K562 (cell line): Measurements from ENCODE around the gene PYGB. TPM values are rescaled to one million over a fixed set of nuclear protein-coding genes. Genes with fewer than 3 reads are reported as not detected.

Experiments
- ATAC-seq: fragments of 200-7000 bp; cut with Tn5 transposase; 3 replicates; pipeline ENCODE4 v1.9.1; 2020; ENCODE audit warnings: moderate library complexity
- BruUV-seq: library from RNA; stranded (reverse); fragments of 400-500 nt; replicated peaks from 2 replicates; lab custom pipeline; 2021; lab: Mats Ljungman, UMichigan
- CTCF ChIA-PET: fragments of 300-600 bp; formaldehyde crosslinking; extraction: SDS; loops from one replicate; lab custom pipeline; 2021; ENCODE audit warnings: low intra/inter-chr PET ratio; lab: Yijun Ruan, JAX
- POLR2A ChIA-PET: fragments of 300-600, 350-650 bp; sonication (Branson Sonifier 250); formaldehyde crosslinking; extraction: SDS; loops from one replicate; lab custom pipeline; 2021; ENCODE audit warnings: antibody characterized with exemption, inconsistent platforms; lab: Yijun Ruan, JAX
- DNase-seq, 4 experiments: peaks; one replicate each; pipeline versions ENCODE4 v3.0.0 to v3.0.0-alpha.2; 2011 to 2018; ENCODE audit warnings: low spot score in 3 of 4, mixed read lengths in 3 of 4; ENCODE audit errors: extremely low read depth in 1 of 4
- FAIRE-seq: peaks from 2 replicates; lab custom pipeline; 2011; peaks lifted over from hg19 to GRCh38; lab: Jason Lieb, UNC
- H2AFZ ChIP-seq: 2 replicates; pipeline ENCODE4 v1.6.0; 2011; ENCODE audit warnings: low read depth, low read length, control low read depth, inconsistent platforms
- H3K27ac ChIP-seq: fragments of 200-600 bp; 3 replicates; pipeline ENCODE4 v1.8.0; 2011; ENCODE audit warnings: low read depth, mild to moderate bottlenecking, control low read depth, inconsistent platforms, low read length, moderate library complexity, mixed read lengths; ENCODE audit errors: extremely low read depth
- H3K27me3 ChIP-seq, 2 experiments: fragments of 300-600 bp in 1 of 2; 2 replicates in 1 of 2; 3 replicates in 1 of 2; pipeline versions ENCODE4 v1.6.0 to v1.8.0; 2011; ENCODE audit warnings: inconsistent platforms in 2 of 2, low read length in 2 of 2, mild to moderate bottlenecking in 1 of 2, mixed read lengths in 1 of 2, moderate library complexity in 1 of 2; ENCODE audit not compliant: control insufficient read depth in 2 of 2, insufficient read depth in 2 of 2
- H3K36me3 ChIP-seq: fragments of 300-600 bp; 3 replicates; pipeline ENCODE4 v1.8.0; 2011; ENCODE audit warnings: mild to moderate bottlenecking, low read length, inconsistent platforms; ENCODE audit not compliant: control insufficient read depth, insufficient read depth
- H3K4me1 ChIP-seq, 2 experiments: fragments of 200-600 bp in 1 of 2; replicated peaks in 1 of 2; 2 replicates in 1 of 2; 3 replicates in 1 of 2; pipeline versions ENCODE4 v1.5.1 to v1.8.0; 2011; ENCODE audit warnings: inconsistent platforms in 2 of 2, low read length in 2 of 2, mild to moderate bottlenecking in 1 of 2, mixed read lengths in 1 of 2, moderate library complexity in 1 of 2; ENCODE audit not compliant: control insufficient read depth in 2 of 2, insufficient read depth in 2 of 2
- H3K4me2 ChIP-seq: 2 replicates; pipeline ENCODE4 v1.6.1; 2011; ENCODE audit warnings: low read length, control low read depth, inconsistent platforms, mixed read lengths; ENCODE audit not compliant: insufficient read depth
- H3K4me3 ChIP-seq: fragments of 200-600 bp; sonication (generic), shearing (Covaris generic); 2 replicates; pipeline ENCODE4 v1.5.1; 2016; ENCODE audit warnings: control low read depth, inconsistent platforms
- H3K79me2 ChIP-seq: fragments of 200-600 bp; 3 replicates; pipeline ENCODE4 v1.8.0; 2011; ENCODE audit warnings: low read length, inconsistent platforms; ENCODE audit not compliant: control insufficient read depth, insufficient read depth
- H3K9ac ChIP-seq, 2 experiments: 2 replicates each; pipeline versions ENCODE4 v1.6.0 to v1.6.1; 2011; ENCODE audit warnings: low read depth in 2 of 2, low read length in 2 of 2, control low read depth in 1 of 2, inconsistent platforms in 1 of 2, mild to moderate bottlenecking in 1 of 2, mixed read lengths in 1 of 2; ENCODE audit not compliant: insufficient read depth in 1 of 2
- H3K9me1 ChIP-seq: one replicate; pipeline ENCODE4 v1.6.0; 2011; ENCODE audit warnings: inconsistent platforms, mild to moderate bottlenecking, low read length, moderate library complexity; ENCODE audit not compliant: control insufficient read depth, insufficient read depth
- H3K9me3 ChIP-seq: replicated peaks from 2 replicates; pipeline ENCODE4 v1.5.1; 2011; ENCODE audit warnings: low read depth, low read length, inconsistent platforms; ENCODE audit not compliant: control insufficient read depth, insufficient read depth
- H4K20me1 ChIP-seq: replicated peaks from 2 replicates; pipeline ENCODE4 v1.6.1; 2011; ENCODE audit warnings: low read length, inconsistent platforms, mixed read lengths; ENCODE audit not compliant: control insufficient read depth, insufficient read depth
- C11orf30 ChIP-seq: fragments of 450-650 bp; IDR thresholded peaks from 2 replicates; pipeline ENCODE4 v1.6.1; 2016; ENCODE audit warnings: low read depth, mild to moderate bottlenecking
- CAMTA2 ChIP-seq: fragments of 250-450 bp; sonication (Bioruptor Pico); conservative IDR thresholded peaks from 2 replicates; pipeline ENCODE4 v1.5.1; 2022
- CEBPB ChIP-seq: fragments of 450-650 bp; IDR thresholded peaks from 2 replicates; pipeline ENCODE4 v1.6.1; 2016; ENCODE audit warnings: missing genetic modification characterization, missing compliant biosample characterization
- CEBPG ChIP-seq, 3 experiments: fragments of 200-800 bp in 1 of 3; sonication (Bioruptor generic) in 1 of 3; sonication (generic) in 1 of 3; formaldehyde crosslinking in 1 of 3; IDR thresholded peaks in 2 of 3; conservative IDR thresholded peaks in 1 of 3; 2 replicates each; pipeline versions ENCODE4 v1.6.1 to v1.8.0; 2016 to 2022; ENCODE audit warnings: missing compliant biosample characterization in 2 of 3, missing genetic modification characterization in 2 of 3, mild to moderate bottlenecking in 1 of 3, missing genetic modification reagents in 1 of 3
- FOXK2 ChIP-seq, 2 experiments: fragments of 450-650 bp; IDR thresholded peaks in 1 of 2; conservative IDR thresholded peaks in 1 of 2; 2 replicates each; pipeline ENCODE4 v1.6.1; 2016; ENCODE audit warnings: low read depth in 2 of 2, mild to moderate bottlenecking in 1 of 2
- POLR2G ChIP-seq: fragments of 200-400 bp; formaldehyde crosslinking; IDR thresholded peaks from 2 replicates; pipeline ENCODE4 v1.6.1; 2017; ENCODE audit warnings: low read depth, mild to moderate bottlenecking, antibody characterized with exemption, low read length, moderate library complexity
- TEAD2 ChIP-seq: fragments of 450-650 bp; IDR thresholded peaks from 2 replicates; pipeline ENCODE4 v1.6.1; 2016; ENCODE audit warnings: missing genetic modification characterization, control low read depth, missing compliant biosample characterization
- ZNF134 ChIP-seq: fragments of 250-450 bp; sonication (Bioruptor Pico); conservative IDR thresholded peaks from 2 replicates; pipeline ENCODE4 v1.4.0; 2020
- ZNF830 ChIP-seq: fragments of 250-450 bp; sonication (Bioruptor Pico); IDR thresholded peaks from 2 replicates; pipeline ENCODE4 v1.5.0; 2021; ENCODE audit warnings: mild to moderate bottlenecking
- WGBS: fragments of 100-300 bp; shearing (Covaris generic); methylation state at CpG from one replicate; pipeline ENCODE4 v1.1.6; 2016; ENCODE audit warnings: low coverage, mixed read lengths; ENCODE audit not compliant: insufficient coverage; ENCODE audit errors: missing lambda C conversion rate; 5-methylcytosine and 5-hydroxymethylcytosine counted together
- in situ Hi-C: fragments of 300-500 bp; cut with MboI; formaldehyde crosslinking; loops from 4 replicates; pipeline ENCODE4 v1.15.0; 2018; ENCODE audit warnings: inconsistent platforms, mixed read lengths
- intact Hi-C: fragments of 100-400 bp; cut with micrococcal nuclease; formaldehyde crosslinking; loops from 2 replicates; pipeline ENCODE4 v1.14.2; 2022
- polyA plus RNA-seq, 8 experiments: library from polyadenylated mRNA; depleted of rRNA in 4 of 8; stranded (reverse) in 5 of 8; unstranded in 3 of 8; fragments of >200 nt; fragmentation: Nextera tagmentation in 2 of 8; fragmentation: Illumina TruSeq in 1 of 8; extraction: Ambion mirVana in 2 of 8; extraction: Trizol in 1 of 8; gene quantifications; 2 replicates each; pipeline versions ENCODE4 v1.2.1 to v1.2.3, GENCODE V29; 2011 to 2014; ENCODE audit warnings: inconsistent platforms in 1 of 8, missing spikeins in 1 of 8
- total RNA-seq, 7 experiments: library from RNA; depleted of rRNA in 6 of 7; stranded (reverse); fragments of >200 nt in 6 of 7; fragmentation: Illumina TruSeq in 2 of 7; extraction: Trizol in 2 of 7; gene quantifications; 2 replicates each; pipeline versions ENCODE4 v1.2.1 to v1.2.3, GENCODE V29; 2011 to 2021; ENCODE audit warnings: low replicate concordance in 1 of 7
- TF ChIP-seq, protein P1 (sequence below): fragments of 200-800 bp; sonication (Bioruptor generic); IDR thresholded peaks from 2 replicates; pipeline ENCODE4 v1.6.1; 2017; ENCODE audit warnings: missing genetic modification characterization, missing compliant biosample characterization
- TF ChIP-seq, protein P2 (sequence below), 3 experiments: IDR thresholded peaks in 2 of 3; conservative IDR thresholded peaks in 1 of 3; 2 replicates each; pipeline ENCODE4 v1.5.1; 2011 to 2012; ENCODE audit warnings: low read length in 3 of 3, mild to moderate bottlenecking in 3 of 3, control low read depth in 2 of 3, improper control_type of control experiment in 1 of 3, inconsistent platforms in 1 of 3, low read depth in 1 of 3, mixed read lengths in 1 of 3, moderate library complexity in 1 of 3; ENCODE audit not compliant: insufficient read depth in 2 of 3

Gene PYGB
- total and polyA plus RNA-seq, 9 of the 15 experiments (the other 6 are each of a cell fraction or from before 2014, with no cell fraction given), result 0.34 to 18.0 (median 9.8) TPM

DNA sequence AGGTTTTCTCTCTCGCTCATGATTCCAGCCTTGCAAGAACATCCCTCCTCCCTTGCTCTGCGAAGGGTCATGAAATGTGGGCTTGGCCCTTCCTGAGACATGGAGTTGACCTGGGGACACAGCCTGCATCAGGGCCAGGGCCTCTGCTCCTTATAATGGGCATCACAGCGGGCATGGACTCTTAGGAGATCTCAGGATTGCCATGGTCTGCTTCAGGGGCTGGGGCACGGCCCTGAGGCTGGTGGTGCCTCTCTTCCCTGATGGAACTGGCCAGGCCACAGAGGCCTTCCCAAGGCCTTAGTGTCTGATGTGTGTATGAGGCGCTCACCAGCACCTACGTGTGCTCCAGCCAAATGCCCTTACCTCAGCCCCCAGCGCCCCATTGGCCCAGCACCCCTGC lies 28.5 kb upstream of the PYGB start (continued):
- TF ChIP-seq, protein P1, sequence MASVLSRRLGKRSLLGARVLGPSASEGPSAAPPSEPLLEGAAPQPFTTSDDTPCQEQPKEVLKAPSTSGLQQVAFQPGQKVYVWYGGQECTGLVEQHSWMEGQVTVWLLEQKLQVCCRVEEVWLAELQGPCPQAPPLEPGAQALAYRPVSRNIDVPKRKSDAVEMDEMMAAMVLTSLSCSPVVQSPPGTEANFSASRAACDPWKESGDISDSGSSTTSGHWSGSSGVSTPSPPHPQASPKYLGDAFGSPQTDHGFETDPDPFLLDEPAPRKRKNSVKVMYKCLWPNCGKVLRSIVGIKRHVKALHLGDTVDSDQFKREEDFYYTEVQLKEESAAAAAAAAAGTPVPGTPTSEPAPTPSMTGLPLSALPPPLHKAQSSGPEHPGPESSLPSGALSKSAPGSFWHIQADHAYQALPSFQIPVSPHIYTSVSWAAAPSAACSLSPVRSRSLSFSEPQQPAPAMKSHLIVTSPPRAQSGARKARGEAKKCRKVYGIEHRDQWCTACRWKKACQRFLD, result no peak
- TF ChIP-seq ZNF830 (CRISPR knock-in tag), result no peak
- TF ChIP-seq, all 486 proteins: peak for 0

GRCh38 chr20:25220021-25220730 lies 27.7 kb upstream of the PYGB start:
- ATAC-seq, result 0 out of 3 replicates have a peak, but pooled peaks have one; percentile 18

More at GRCh38 chr20:25220021-25220730, 27.7 kb upstream of the PYGB start:
- DNase-seq (peak in 2 of 4 experiments; percentile 15 to 25), FAIRE-seq (no peak)
- TF ChIP-seq, protein P2, sequence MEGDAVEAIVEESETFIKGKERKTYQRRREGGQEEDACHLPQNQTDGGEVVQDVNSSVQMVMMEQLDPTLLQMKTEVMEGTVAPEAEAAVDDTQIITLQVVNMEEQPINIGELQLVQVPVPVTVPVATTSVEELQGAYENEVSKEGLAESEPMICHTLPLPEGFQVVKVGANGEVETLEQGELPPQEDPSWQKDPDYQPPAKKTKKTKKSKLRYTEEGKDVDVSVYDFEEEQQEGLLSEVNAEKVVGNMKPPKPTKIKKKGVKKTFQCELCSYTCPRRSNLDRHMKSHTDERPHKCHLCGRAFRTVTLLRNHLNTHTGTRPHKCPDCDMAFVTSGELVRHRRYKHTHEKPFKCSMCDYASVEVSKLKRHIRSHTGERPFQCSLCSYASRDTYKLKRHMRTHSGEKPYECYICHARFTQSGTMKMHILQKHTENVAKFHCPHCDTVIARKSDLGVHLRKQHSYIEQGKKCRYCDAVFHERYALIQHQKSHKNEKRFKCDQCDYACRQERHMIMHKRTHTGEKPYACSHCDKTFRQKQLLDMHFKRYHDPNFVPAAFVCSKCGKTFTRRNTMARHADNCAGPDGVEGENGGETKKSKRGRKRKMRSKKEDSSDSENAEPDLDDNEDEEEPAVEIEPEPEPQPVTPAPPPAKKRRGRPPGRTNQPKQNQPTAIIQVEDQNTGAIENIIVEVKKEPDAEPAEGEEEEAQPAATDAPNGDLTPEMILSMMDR (IDR thresholded peaks at IDR 0.05 in 2 of 3, conservative IDR thresholded peaks at IDR 0.05 in 1 of 3; ENCODE audit: insufficient read depth in 2 of 3, low read depth in 1 of 3, low read length in 3 of 3), result peak; percentile 22 to 30 (median 23); a peak in 3 of 6 replicates
- TF ChIP-seq TEAD2 (tag), result no peak
- TF ChIP-seq CEBPG (CRISPR knock-in tag; IDR thresholded peaks at IDR 0.05), result peak; percentile 71
- peak; percentile 47 to 81; a peak in 3 of 4 replicates for TF ChIP-seq CEBPG (tag; conservative IDR thresholded peaks at IDR 0.05 in 1 of 2, IDR thresholded peaks at IDR 0.05 in 1 of 2)
- TF ChIP-seq POLR2G, result 0 out of 2 replicates have a peak, but pooled peaks have one; percentile 32
- TF ChIP-seq ZNF134, result no peak
- no peak for TF ChIP-seq C11orf30
- TF ChIP-seq CAMTA2 (CRISPR knock-in tag), result no peak
- peak; percentile 93 for TF ChIP-seq CEBPB (tag)
- no peak for TF ChIP-seq FOXK2 (conservative IDR thresholded peaks at IDR 0.05 in 1 of 2, IDR thresholded peaks at IDR 0.05 in 1 of 2; ENCODE audit: low read depth in 2 of 2)
- H3K4me3 ChIP-seq, result no peak overlapping the region
- H3K27ac ChIP-seq, result no peak overlapping the region
- no TSS peak for BruUV-seq
- peaks cover 7% of the 10 kb centered on the region; the same call in 2 of the 3 replicates for H3K36me3 ChIP-seq
- peaks cover 21 to 38% of the 10 kb centered on the region in 2 experiments for H3K4me1 ChIP-seq
- no peaks in the 10 kb centered on the region for H4K20me1 ChIP-seq
- H3K9ac ChIP-seq, result 0 out of 4 replicates have a peak overlapping the region, but pooled peaks of 1 of the 2 experiments have one; percentile 35
- H3K27me3 ChIP-seq, result no peaks in the 10 kb centered on the region
- H3K9me1 ChIP-seq, result no peaks in the 10 kb centered on the region
- no peaks in the 10 kb centered on the region for H3K9me3 ChIP-seq
- CTCF ChIA-PET, result no interaction called here
- in situ Hi-C loops (no loop called here), intact Hi-C loops (no loop called here)
- H2AFZ ChIP-seq, result no peak overlapping the region
- H3K4me2 ChIP-seq, result no peak overlapping the region
- POLR2A ChIA-PET, result interaction anchor here (0.6 kb wide), 1 partner anchor 26 kb away, joined by 4 read pairs; no protein-coding TSS in a partner anchor
- WGBS, result 82% methylated on average over 10 of the region's 16 CpGs
- no peaks in the 10 kb centered on the region for H3K79me2 ChIP-seq
